Left ventricle myocardium superior (tissue), 1 donor: Measurements from ENCODE around the gene HHATL. TPM values are rescaled to one million over a fixed set of nuclear protein-coding genes. Genes with fewer than 3 reads are reported as not detected.
"Not testable (repeated sequence)": the region's sequence is repeated elsewhere in the genome, so short reads cannot be mapped to it uniquely, and the experiment has no call there.

Experiments
- ATAC-seq: fragments of 200-7000 bp; cut with Tn5 transposase; one replicate; pipeline ENCODE4 v1.9.1; 2020; ENCODE audit warnings: mild to moderate bottlenecking, moderate library complexity
- DNase-seq: peaks from one replicate; pipeline ENCODE4 v3.0.0-alpha.2; 2020
- intact Hi-C: fragments of 100-400 bp; cut with micrococcal nuclease; formaldehyde crosslinking; loops from one replicate; pipeline ENCODE4 v1.11.0; 2022
- total RNA-seq: library from RNA; stranded (reverse); fragmentation: NEBNext Ultra II Directional; extraction: Animal tissue kit (Norgen Biotek cat#: 25700); gene quantifications from one replicate; pipeline ENCODE4 v1.2.1, GENCODE V29; 2021
- donor health status: DM: no; HTN: yes; CAD: no; lungs with severe emphysema.

The HHATL gene
- total RNA-seq, 1 donor from 2014 or later, result 463 TPM

- DNase-seq, result no peak
- ATAC-seq, result no peak
- intact Hi-C loops, result no loop called here
These were observed 33.5 kb upstream of the HHATL start for GRCh38 chr3:42736081-42736480.

GRCh38 chr3:42735615-42736014, 33.0 kb upstream of the HHATL start:
- intact Hi-C loops, result no loop called here
- DNase-seq (no peak), ATAC-seq (no peak)

GRCh38 chr3:42735019-42735418, 32.4 kb upstream of the HHATL start:
- DNase-seq (no peak), ATAC-seq (no peak)

DNA sequence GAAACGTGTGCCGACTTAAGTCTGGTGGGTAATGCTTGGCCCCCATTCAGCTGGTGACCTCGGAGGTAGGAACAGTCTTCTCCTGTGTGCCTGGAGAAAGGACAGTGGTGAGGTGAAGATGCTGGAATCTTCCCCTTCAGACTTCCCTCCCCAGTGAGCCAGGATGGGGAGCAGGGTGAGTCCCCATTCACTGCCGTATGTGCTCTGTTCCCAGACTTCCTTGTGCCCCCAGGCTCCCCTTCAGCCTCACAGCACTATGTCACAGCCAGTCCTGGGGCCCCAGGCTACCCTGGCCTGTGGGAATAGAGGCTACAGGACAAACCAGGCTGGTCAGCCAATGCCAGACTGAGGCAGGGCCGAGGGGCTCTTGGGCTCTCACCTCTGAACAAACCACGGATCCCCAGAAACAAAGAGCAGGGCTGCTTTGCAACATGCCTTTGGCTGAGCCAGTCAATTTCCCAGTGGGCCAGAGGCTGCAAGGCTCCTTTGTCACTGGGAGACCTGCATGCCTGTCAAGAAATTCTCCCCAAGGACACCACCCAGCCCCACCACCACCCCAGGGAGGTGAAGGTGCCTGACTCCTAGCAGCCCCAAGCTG, 31.8 kb upstream of the HHATL start:
- ATAC-seq (no peak), DNase-seq (no peak)
- intact Hi-C loops, result no loop called here

More at GRCh38 chr3:42735019-42735418, 32.4 kb upstream of the HHATL start:
- intact Hi-C loops, result no loop called here

DNA sequence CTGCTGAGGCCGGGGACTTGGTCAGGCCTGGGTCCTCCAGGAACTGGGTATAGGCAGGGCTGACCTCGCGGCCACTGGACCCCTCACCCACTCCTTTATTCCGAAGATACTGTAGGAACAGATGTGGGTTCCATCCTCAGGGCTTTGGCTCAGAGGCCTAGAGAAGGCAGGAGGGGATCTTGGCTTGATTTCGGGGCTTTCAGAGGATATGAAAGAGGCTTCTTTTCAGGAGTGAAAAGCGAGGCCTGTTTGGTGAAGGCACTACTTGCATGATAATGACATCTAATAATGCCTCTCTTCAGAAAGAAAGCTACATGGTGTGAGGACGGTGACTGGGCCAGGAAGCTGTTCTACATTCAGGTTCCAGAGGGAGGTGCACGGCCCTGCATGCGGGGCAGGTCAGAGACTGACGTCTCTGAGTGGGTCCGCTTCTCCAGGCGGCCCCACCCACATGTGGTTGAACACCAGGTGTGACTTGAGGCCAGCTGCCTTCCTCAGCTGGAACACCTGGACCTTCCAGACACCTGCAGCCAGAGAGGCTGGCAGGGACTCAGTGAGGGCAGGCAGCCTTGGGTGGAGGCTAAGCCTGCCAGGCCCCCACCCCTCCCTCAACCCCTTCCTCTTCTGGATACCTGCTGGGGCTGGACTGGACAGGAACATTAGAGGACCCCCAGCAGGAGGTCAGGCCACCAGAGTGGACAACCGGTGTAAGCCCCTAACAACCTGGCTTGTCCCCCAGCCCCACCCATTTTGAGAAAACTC, 31.1 kb upstream of the HHATL start:
- DNase-seq (no peak), ATAC-seq (no peak)
- intact Hi-C loops, result no loop called here

GRCh38 chr3:42732829-42733459, 30.3 kb upstream of the HHATL start:
- ATAC-seq, result no peak
- DNase-seq, result no peak
- intact Hi-C loops, result no loop called here

DNA sequence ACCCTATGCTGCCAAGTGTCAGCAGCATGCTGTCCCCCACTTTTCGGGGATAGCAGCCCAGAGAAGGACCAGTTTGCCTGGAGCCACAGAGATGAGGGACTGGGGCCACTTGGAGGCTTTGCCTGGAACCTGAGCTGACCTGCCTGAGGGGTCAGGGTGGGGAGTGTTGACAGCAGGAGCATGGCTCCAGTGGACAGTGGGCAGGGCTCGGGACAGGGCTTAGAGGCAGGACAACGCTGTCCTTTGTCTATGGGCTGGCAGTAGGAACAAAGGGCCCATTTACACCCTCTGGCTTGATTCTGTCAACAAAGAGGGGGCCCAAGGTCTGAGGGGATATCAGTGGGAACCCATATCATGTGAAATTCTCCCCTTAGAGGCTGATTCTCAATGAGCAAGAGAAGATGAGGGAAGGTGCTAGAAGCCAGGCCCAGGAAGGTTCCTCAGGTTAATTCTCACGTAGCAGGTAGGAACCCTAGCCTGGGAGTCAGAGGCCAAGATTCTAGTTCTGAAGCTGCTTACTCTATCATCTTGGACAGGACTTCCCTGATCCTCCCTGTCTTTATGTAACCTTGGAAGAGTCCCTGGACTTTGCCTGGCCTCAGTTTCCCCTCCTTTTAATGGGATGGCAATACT, 29.7 kb upstream of the HHATL start:
- DNase-seq, result no peak
- ATAC-seq, result no peak
- intact Hi-C loops, result no loop called here

DNA sequence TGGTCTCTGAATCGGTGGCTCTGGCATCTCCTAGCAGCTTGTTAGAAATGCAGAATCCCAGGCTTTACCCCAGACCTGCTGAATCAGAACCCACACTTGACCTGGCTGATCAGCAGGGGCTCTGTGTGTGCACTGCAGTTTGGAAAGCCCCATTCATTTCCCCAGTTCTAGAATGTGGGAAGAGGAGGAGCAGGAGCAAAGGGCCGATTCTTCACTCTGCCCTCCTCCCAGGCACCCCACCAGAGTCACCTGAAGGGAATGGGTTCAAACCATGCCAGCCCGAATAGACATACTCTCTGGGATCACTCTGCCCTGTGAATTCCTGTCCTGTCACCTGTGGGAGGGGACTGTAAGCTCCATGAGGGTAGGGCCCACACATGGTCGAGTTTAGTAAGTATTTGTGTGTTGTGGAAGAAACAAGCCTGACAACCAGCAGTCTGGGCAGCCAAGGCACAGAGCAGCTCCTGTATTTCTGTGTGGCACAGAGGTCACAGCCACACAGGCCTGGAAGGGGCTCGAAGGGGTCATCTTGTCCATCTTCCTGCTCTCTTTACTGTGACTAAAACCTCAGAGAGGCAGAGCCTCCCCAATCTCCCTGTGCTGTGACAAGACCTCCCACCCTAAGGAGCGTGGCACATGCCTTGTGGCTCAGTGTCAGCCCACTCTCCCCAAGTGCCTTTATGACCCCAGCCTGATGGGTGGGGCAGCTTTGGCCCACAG, 29.0 kb upstream of the HHATL start:
- no peak for ATAC-seq
- intact Hi-C loops, result no loop called here
- no peak for DNase-seq

- DNase-seq (no peak), ATAC-seq (no peak)
- intact Hi-C loops, result no loop called here
These were observed 28.3 kb upstream of the HHATL start for GRCh38 chr3:42730706-42731420.

DNA sequence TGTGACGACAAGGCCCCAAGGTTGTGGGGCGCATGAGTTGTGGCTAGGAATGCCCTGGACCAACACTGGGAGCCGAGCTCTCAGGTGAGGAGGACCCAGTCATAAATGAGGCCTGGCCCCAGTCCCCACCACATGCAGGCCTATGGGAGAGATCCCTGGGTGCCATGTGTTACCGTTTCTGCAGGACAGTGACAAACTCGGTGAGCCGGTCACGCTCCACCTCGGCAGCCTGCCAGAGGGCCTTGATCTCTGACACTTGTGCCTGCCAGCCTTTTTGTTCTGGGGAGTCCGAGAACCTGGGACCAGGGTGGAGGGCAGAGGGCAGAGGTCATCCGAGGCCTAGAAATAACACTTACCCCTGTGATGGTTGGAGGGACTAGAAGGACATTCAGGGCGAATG, 27.7 kb upstream of the HHATL start:
- ATAC-seq (peak; percentile 38), DNase-seq (peak; percentile 65)
- intact Hi-C loops, result no loop called here

GRCh38 chr3:42729404-42730145, 27.0 kb upstream of the HHATL start:
- intact Hi-C loops, result no loop called here
- ATAC-seq (peak; percentile 89), DNase-seq (peak; percentile 69)

- intact Hi-C loops, result no loop called here
- ATAC-seq, result no peak
- no peak for DNase-seq
These were observed 26.2 kb upstream of the HHATL start for GRCh38 chr3:42728668-42729364.

DNA sequence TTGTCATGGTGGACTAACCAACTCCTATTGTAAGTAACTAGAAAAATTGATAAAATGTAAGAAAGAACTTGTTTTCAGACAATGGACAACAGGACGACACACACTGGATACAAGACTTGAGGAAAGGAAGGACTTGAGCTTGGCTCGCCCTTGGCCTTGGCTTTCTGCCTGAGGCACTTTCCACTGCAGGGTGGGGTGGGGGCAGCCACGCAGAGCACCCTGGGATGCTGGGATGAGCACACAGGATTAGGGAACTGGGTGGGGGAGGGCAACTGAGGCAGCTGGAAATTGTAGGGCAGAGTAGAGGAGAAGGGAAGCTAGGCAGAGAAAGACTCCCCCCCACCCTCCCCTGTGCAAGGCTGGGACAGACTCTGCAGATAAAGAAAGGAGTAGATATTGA, 25.5 kb upstream of the HHATL start:
- intact Hi-C loops, result no loop called here
- ATAC-seq, result peak; percentile 60
- peak; percentile 69 for DNase-seq

GRCh38 chr3:42725454-42725853, 22.9 kb upstream of the HHATL start:
- DNase-seq, result no peak

GRCh38 chr3:42723219-42723618, 20.6 kb upstream of the HHATL start:
- intact Hi-C loops, result no loop called here
- peak; percentile 55 for ATAC-seq
- DNase-seq, result no peak

More at GRCh38 chr3:42725454-42725853, 22.9 kb upstream of the HHATL start:
- ATAC-seq, result no peak
- intact Hi-C loops, result no loop called here

DNA sequence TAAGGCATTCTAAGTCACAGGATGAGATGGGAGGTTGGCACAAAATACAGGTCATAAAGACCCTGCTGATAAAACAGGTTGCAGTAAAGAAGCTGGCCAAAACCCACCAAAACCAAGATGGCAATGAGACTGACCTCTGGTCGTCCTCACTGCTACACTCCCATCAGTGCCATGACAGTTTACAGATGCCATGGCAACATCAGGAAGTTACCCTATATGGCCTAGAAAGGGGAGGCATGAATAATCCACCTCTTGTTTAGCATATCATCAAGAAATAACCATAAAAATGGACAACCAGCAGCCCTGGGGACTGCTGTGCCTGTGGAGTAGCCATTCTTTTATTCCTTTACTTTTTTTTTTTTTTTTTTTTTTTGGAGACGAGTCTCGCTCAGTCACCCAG, 19.8 kb upstream of the HHATL start:
- DNase-seq, result not testable (repeated sequence)

DNA sequence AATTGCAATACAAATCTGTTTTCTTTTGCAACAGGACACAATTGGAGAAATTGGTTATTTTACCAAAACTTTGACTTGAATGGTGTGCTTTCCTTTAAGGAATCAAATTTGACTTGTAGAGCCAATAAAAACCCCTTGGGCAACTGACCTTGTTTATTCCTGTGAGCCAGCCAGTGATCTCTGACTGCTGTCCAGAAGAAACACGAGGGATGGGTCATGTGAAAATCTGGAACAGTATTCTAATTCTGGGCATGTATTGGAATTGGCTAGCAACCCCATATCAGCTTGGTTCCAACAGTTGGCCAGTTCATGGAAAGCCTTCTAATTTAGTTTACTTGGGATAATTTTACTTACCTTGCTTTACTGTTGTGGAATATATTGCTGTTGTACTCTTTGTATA, 19.1 kb upstream of the HHATL start:
- ATAC-seq (peak; percentile 50), DNase-seq (no peak)
- intact Hi-C loops, result no loop called here

More for the DNA sequence above, 19.8 kb upstream of the HHATL start:
- ATAC-seq, intact Hi-C loops: not testable (repeated sequence)

DNA sequence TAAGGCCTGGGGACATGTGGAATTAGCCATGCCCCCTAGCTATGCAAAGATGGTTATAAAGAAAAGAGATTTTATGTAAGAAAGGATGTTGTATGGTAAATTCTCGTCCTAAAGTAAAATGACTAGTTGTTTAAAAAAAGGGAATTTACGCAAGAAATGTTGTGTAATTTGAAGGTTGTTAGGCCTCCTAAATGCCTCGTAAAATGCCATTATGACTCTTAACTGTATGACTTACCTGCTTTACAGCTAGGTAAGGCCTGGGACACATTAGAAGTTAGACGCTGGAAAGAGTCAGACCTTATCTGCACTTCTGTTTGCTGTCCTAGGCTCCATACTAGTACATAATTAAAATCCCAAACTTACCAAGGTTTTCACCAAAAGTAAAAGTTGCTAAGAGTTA, 17.5 kb upstream of the HHATL start:
- intact Hi-C loops, result no loop called here
- ATAC-seq (no peak), DNase-seq (no peak)
